Measurements from ENCODE around the gene NSG1.

GRCh38 chr4:4386296-4386735, 586 bp upstream of the NSG1 start:
- TF ChIP-seq CTCF (IDR thresholded peaks at IDR 0.05) (no peak), CHD2 (IDR thresholded peaks at IDR 0.05; ENCODE audit: low read length, partially characterized antibody) (no peak), RAD21 (conservative IDR thresholded peaks at IDR 0.05 in 1 of 2, IDR thresholded peaks at IDR 0.05 in 1 of 2) (no peak), POLR2A (IDR thresholded peaks at IDR 0.05; ENCODE audit: low read length) (no peak), MAFK (IDR thresholded peaks at IDR 0.05; ENCODE audit: partially characterized antibody) (no peak), ZC3H11A (IDR thresholded peaks at IDR 0.05) (no peak)
